Adrenal gland (tissue), 12 donors: Measurements from ENCODE around the gene STEAP1B. TPM values are rescaled to one million over a fixed set of nuclear protein-coding genes. Genes with fewer than 3 reads are reported as not detected.

ENCODE experiments used
- DNase-seq, 7 donors: peaks; one replicate each; pipeline ENCODE4 v3.0.0-alpha.2; 2019 to 2020
- H3K27ac ChIP-seq, 5 donors: fragments of 200-600 bp; sonication (generic) in 4 of 5; 1 replicate in 3 of 5; 2 replicates in 2 of 5; pipeline versions ENCODE4 v1.5.1 to v1.8.0; 2016 to 2020; ENCODE audit warnings: mild to moderate bottlenecking in 1 of 5
- H3K27me3 ChIP-seq: fragments of 200-600 bp; 2 replicates; pipeline ENCODE4 v1.8.0; 2021
- H3K36me3 ChIP-seq, 2 donors: fragments of 200-600 bp; replicated peaks in 1 of 2; 1 replicate in 1 of 2; 2 replicates in 1 of 2; pipeline versions ENCODE4 v1.5.1 to v1.8.0; 2018 to 2022
- H3K4me1 ChIP-seq, 2 donors: fragments of 200-600 bp; replicated peaks in 1 of 2; 1 replicate in 1 of 2; 2 replicates in 1 of 2; pipeline versions ENCODE4 v1.5.1 to v1.8.0; 2018 to 2021
- H3K4me3 ChIP-seq, 4 donors: fragments of 200-600 bp; sonication (generic) in 3 of 4; one replicate each; pipeline ENCODE4 v1.5.1; 2016 to 2018
- H3K9me3 ChIP-seq, 3 donors: fragments of 200-600 bp; sonication (generic) in 1 of 3; replicated peaks in 1 of 3; 1 replicate in 2 of 3; 2 replicates in 1 of 3; pipeline versions ENCODE4 v1.5.1 to v1.8.0; 2016 to 2021
- POLR2A ChIP-seq, 2 donors: fragments of 450-650 bp; IDR thresholded peaks; one replicate each; pipeline ENCODE4 v1.6.1; 2017; ENCODE audit warnings: antibody characterized with exemption in 2 of 2, mild to moderate bottlenecking in 2 of 2, moderate library complexity in 1 of 2
- WGBS, 4 donors: extraction: QIAGEN DNeasy Blood & Tissue Kit in 2 of 4; methylation state at CpG; one replicate each; pipeline versions ENCODE4 v1.1.5 to v1.1.7; 2013 to 2017; 5-methylcytosine and 5-hydroxymethylcytosine counted together
- intact Hi-C, 2 donors: fragments of 100-400 bp; cut with DNase I; formaldehyde crosslinking; loops; one replicate each; pipeline versions ENCODE4 v1.14.1 to v1.15.0; 2022 to 2023
- polyA plus RNA-seq, 3 donors: library from polyadenylated mRNA; stranded (reverse); fragments of 200-250 nt in 2 of 3; fragments of 350-450 nt in 1 of 3; fragmentation: Illumina TruSeq in 1 of 3; extraction: RNeasy Lipid Tissue Mini Kit (QIAGEN cat#74804) in 1 of 3; gene quantifications; one replicate each; pipeline ENCODE4 v1.2.3, GENCODE V29; 2013 to 2014
- total RNA-seq, 9 donors: library from RNA; depleted of rRNA in 4 of 9; stranded (reverse); fragments of >200 nt in 4 of 9; fragments of 120-200 nt in 1 of 9; fragmentation: NEBNext Ultra II Directional in 1 of 9; extraction: Animal tissue kit (Norgen Biotek cat#: 25700) in 1 of 9; gene quantifications; one replicate each; pipeline versions ENCODE4 v1.1.0 to v1.2.4, GENCODE V29; 2013 to 2023
- TF ChIP-seq, protein P1 (sequence below), 6 experiments: fragments of 450-650 bp in 4 of 6; fragments of 200-600 bp in 2 of 6; sonication (generic) in 1 of 6; IDR thresholded peaks; 1 replicate in 5 of 6; 2 replicates in 1 of 6; pipeline versions ENCODE4 v1.5.1 to v1.8.0; 2016 to 2021; ENCODE audit warnings: antibody characterized with exemption in 6 of 6, mild to moderate bottlenecking in 2 of 6, moderate library complexity in 1 of 6
- donor health status: healthy with polysubstance abuse.
- donor health status: Bipolar disorder and iron deficiency.
- donor health status: DM: yes; HTN: yes; CAD: no.
- donor health status: DM: no; HTN: no; CAD: no.
- donor health status: DM: no; HTN: no; CAD: no.
- donor health status: DM: yes; HTN: yes; CAD: no.

Gene STEAP1B
- total and polyA plus RNA-seq, 12 donors: 0.20 to 2.1 (median 0.79) TPM; not detected in 2

- H3K27ac ChIP-seq: no peak overlapping the region
- no peaks in the 10 kb centered on the region for H3K9me3 ChIP-seq
- intact Hi-C loops: no loop called here
- no peaks in the 10 kb centered on the region for H3K4me1 ChIP-seq
- no peaks in the 10 kb centered on the region for H3K27me3 ChIP-seq
- no peaks in the 10 kb centered on the region for H3K36me3 ChIP-seq
- no peak overlapping the region for H3K4me3 ChIP-seq
- peak in 1 of 7 donors; percentile 3 for DNase-seq
- WGBS, 4 donors: 41 to 64% (median 49%) methylated on average over 5 of the region's 5 CpGs
- TF ChIP-seq POLR2A (IDR thresholded peaks at IDR 0.05): no peak
- TF ChIP-seq, protein P1, sequence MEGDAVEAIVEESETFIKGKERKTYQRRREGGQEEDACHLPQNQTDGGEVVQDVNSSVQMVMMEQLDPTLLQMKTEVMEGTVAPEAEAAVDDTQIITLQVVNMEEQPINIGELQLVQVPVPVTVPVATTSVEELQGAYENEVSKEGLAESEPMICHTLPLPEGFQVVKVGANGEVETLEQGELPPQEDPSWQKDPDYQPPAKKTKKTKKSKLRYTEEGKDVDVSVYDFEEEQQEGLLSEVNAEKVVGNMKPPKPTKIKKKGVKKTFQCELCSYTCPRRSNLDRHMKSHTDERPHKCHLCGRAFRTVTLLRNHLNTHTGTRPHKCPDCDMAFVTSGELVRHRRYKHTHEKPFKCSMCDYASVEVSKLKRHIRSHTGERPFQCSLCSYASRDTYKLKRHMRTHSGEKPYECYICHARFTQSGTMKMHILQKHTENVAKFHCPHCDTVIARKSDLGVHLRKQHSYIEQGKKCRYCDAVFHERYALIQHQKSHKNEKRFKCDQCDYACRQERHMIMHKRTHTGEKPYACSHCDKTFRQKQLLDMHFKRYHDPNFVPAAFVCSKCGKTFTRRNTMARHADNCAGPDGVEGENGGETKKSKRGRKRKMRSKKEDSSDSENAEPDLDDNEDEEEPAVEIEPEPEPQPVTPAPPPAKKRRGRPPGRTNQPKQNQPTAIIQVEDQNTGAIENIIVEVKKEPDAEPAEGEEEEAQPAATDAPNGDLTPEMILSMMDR (IDR thresholded peaks at IDR 0.05): no peak
Observed at GRCh38 chr7:22481726-22482125, 18.3 kb downstream of the STEAP1B start.

DNA sequence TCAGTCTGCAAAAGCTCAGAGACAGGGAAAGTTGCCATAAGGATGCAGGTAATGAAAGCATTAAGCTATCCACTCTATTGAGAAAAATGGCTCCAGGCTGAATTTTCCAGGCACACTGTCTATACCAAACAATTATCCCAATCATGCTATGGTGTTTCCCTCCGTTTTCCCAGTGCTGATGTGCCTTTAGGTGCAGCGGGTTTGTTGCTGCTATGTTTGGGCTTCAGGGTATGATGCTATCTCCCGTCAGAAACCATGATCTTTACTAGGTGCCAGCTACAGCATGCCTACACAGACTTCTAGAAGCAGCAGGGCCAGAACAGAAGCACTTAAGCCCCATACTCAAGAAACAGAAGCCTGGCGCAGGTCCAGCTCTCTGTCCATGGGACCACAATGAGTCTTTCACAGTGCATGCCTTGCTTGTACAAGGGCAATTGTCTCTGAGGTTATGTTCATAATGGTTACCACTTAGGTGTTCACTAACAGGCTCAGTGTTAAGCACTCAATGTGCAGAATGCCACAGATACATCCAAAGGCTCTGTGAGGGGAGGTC is 19.4 kb downstream of the STEAP1B start:
- intact Hi-C loops: no loop called here

DNA sequence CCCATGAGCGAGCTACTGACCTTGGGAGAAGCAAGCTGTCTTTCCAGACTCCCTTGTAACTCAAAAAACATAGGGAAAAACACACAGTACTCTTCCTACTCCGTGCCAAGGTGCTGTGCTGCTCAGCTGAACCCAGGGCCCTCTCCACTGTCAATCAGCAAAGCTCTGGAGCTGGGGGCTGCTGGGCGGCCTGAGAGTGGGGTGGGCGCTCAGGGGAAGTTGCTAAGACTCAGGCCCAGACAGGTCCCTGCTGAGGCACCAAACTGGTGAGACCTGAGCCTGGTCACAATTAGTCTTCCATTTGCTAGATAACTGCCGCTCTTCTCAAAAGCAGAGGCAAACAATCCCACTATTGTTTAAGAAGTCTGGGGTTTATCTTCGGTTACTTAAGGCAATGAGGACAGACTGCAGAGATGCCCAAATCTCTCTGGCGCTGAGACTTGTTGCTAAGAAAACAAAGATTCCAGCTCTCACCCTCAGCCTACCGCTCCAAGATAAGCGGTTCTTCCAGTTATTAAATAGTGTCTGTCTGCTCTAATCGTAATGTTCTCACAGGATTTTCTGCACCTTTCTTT is 22.0 kb downstream of the STEAP1B start:
- no peaks in the 10 kb centered on the region for H3K4me1 ChIP-seq
- no peaks in the 10 kb centered on the region for H3K36me3 ChIP-seq
- TF ChIP-seq, protein P1 (IDR thresholded peaks at IDR 0.05): no peak
- TF ChIP-seq POLR2A (IDR thresholded peaks at IDR 0.05): no peak
- no peak overlapping the region for H3K4me3 ChIP-seq
- H3K9me3 ChIP-seq: no peaks in the 10 kb centered on the region
- DNase-seq: no peak
- WGBS, 4 donors: 63 to 72% (median 67%) methylated on average over 10 of the region's 10 CpGs
- no peaks in the 10 kb centered on the region for H3K27me3 ChIP-seq
- no peak overlapping the region for H3K27ac ChIP-seq
- intact Hi-C loops: no loop called here

More for the DNA sequence above, 19.4 kb downstream of the STEAP1B start:
- TF ChIP-seq, protein P1 (IDR thresholded peaks at IDR 0.05): no peak
- TF ChIP-seq POLR2A (IDR thresholded peaks at IDR 0.05): no peak
- H3K4me1 ChIP-seq: no peaks in the 10 kb centered on the region
- no peaks in the 10 kb centered on the region for H3K9me3 ChIP-seq
- WGBS, 4 donors: 67 to 80% (median 69%) methylated on average over 4 of the region's 4 CpGs
- no peak overlapping the region for H3K27ac ChIP-seq
- no peaks in the 10 kb centered on the region for H3K36me3 ChIP-seq
- no peak for DNase-seq
- no peaks in the 10 kb centered on the region for H3K27me3 ChIP-seq
- H3K4me3 ChIP-seq: no peak overlapping the region

- intact Hi-C loops: no loop called here
- no peaks in the 10 kb centered on the region for H3K9me3 ChIP-seq
- no peak for DNase-seq
- no peak overlapping the region for H3K27ac ChIP-seq
- H3K36me3 ChIP-seq: no peaks in the 10 kb centered on the region
- H3K4me3 ChIP-seq: no peak overlapping the region
- H3K27me3 ChIP-seq: no peaks in the 10 kb centered on the region
- 76 to 95% (median 89%) methylated on average over 4 of the region's 4 CpGs for WGBS, 4 donors
- no peaks in the 10 kb centered on the region for H3K4me1 ChIP-seq
- TF ChIP-seq, protein P1 (IDR thresholded peaks at IDR 0.05): no peak
- TF ChIP-seq POLR2A (IDR thresholded peaks at IDR 0.05): no peak
Observed at GRCh38 chr7:22477262-22477661, 22.7 kb downstream of the STEAP1B start.
